Cardiac fibroblast (primary cell): ENCODE measurements around the gene ISG20.

ENCODE experiments used
- DNase-seq, 2 donors: peaks; one replicate each; pipeline versions ENCODE4 v3.0.0 to v3.0.0-alpha.2; 2010; ENCODE audit warnings: low read depth in 2 of 2
- H3K4me3 ChIP-seq, 2 donors: replicated peaks in 1 of 2; 1 replicate in 1 of 2; 2 replicates in 1 of 2; pipeline ENCODE4 v1.5.1; 2011; ENCODE audit warnings: low read depth in 2 of 2, low read length in 2 of 2, mild to moderate bottlenecking in 2 of 2, moderate library complexity in 1 of 2
- CTCF ChIP-seq: IDR thresholded peaks from one replicate; pipeline ENCODE4 v1.5.1; 2011; ENCODE audit warnings: low read depth, mild to moderate bottlenecking, low read length, inconsistent platforms

The ISG20 gene

GRCh38 chr15:88618686-88619085 is 20.1 kb upstream of the ISG20 start:
- H3K4me3 ChIP-seq, result no peak overlapping the region
- no peak for TF ChIP-seq CTCF
- no peak for DNase-seq

- no peak for TF ChIP-seq CTCF
- no peak for DNase-seq
- no peak overlapping the region for H3K4me3 ChIP-seq
Measured at GRCh38 chr15:88619796-88620195, 19.0 kb upstream of the ISG20 start.

- DNase-seq, result peak; percentile 96 to 98
- no peak for TF ChIP-seq CTCF
- H3K4me3 ChIP-seq, result peak within 1 kb of the TSS; percentile 65 to 73
Measured at GRCh38 chr15:88620995-88621772, 17.6 kb upstream of the ISG20 start, which contains the start of gene AEN. Gene AEN (plus strand): TSS chr15:88621340. CDS start chr15:88626210, 4,870 bp downstream.

- DNase-seq, result peak; percentile 51 to 64
- no peak for TF ChIP-seq CTCF
- H3K4me3 ChIP-seq, result peak overlapping the region; percentile 65 to 73
Measured at GRCh38 chr15:88621789-88622604, 16.8 kb upstream of the ISG20 start.

- H3K4me3 ChIP-seq, result peak overlapping the region; percentile 65 to 73
- no peak for DNase-seq
- TF ChIP-seq CTCF, result no peak
Measured at GRCh38 chr15:88622605-88622975, 16.2 kb upstream of the ISG20 start.

- no peak for TF ChIP-seq CTCF
- DNase-seq, result peak; percentile 44 to 90
- peak overlapping the region; percentile 65 to 73 for H3K4me3 ChIP-seq
Measured at GRCh38 chr15:88623061-88623460, 15.8 kb upstream of the ISG20 start.
